NB4 (cell line): Measurements from ENCODE around the gene SUCO.

Experiments used
- DNase-seq: peaks from one replicate; pipeline ENCODE4 v3.0.0; 2010; ENCODE audit warnings: low read depth
- H3K4me3 ChIP-seq: one replicate; pipeline ENCODE4 v1.5.1; 2011; ENCODE audit warnings: mild to moderate bottlenecking, low read depth, low read length, moderate library complexity
- CTCF ChIP-seq: IDR thresholded peaks from one replicate; pipeline ENCODE4 v1.5.1; 2012; ENCODE audit warnings: low read depth, low read length
- MAX ChIP-seq: IDR thresholded peaks from 2 replicates; pipeline ENCODE4 v1.6.1; 2011; ENCODE audit warnings: low read depth, low read length
- MYC ChIP-seq: IDR thresholded peaks from 2 replicates; pipeline ENCODE4 v1.6.1; 2011; ENCODE audit warnings: low read depth, low read length
- POLR2A ChIP-seq: IDR thresholded peaks from 2 replicates; pipeline ENCODE4 v1.6.1; 2011; ENCODE audit warnings: mild to moderate bottlenecking; ENCODE audit not compliant: insufficient read length; ENCODE audit errors: extremely low read depth

Gene SUCO

GRCh38 chr1:172661107-172661506 lies 128.2 kb downstream of the SUCO start:
- no peak for DNase-seq
- H3K4me3 ChIP-seq: no peak overlapping the region
- TF ChIP-seq MYC (no peak), CTCF (no peak), MAX (no peak), POLR2A (no peak)
